Lung (tissue), 12 donors: ENCODE data around the gene CTPS2. TPM values are rescaled to one million over a fixed set of nuclear protein-coding genes. Genes with fewer than 3 reads are reported as not detected.

ENCODE experiments used
- ATAC-seq: fragments of 200-7000 bp; cut with Tn5 transposase; one replicate; pipeline ENCODE4 v1.9.1; 2020; ENCODE audit warnings: moderate number of reproducible peaks; ENCODE audit not compliant: insufficient read depth, low FRiP score
- DNase-seq, 3 donors: peaks; one replicate each; pipeline ENCODE4 v3.0.0-alpha.2; 2013 to 2017
- H3K27ac ChIP-seq, 2 donors: one replicate each; pipeline ENCODE4 v1.5.1; 2013; ENCODE audit warnings: mild to moderate bottlenecking in 2 of 2, moderate library complexity in 2 of 2, control low read depth in 1 of 2, inconsistent platforms in 1 of 2, low read depth in 1 of 2, low read length in 1 of 2
- H3K27me3 ChIP-seq, 3 donors: one replicate each; pipeline ENCODE4 v1.5.1; 2013; ENCODE audit warnings: low read length in 2 of 3; ENCODE audit not compliant: control insufficient read depth in 3 of 3, insufficient read depth in 3 of 3
- H3K36me3 ChIP-seq, 4 donors: one replicate each; pipeline ENCODE4 v1.5.1; 2013; ENCODE audit warnings: low read length in 4 of 4, mild to moderate bottlenecking in 1 of 4, moderate library complexity in 1 of 4; ENCODE audit not compliant: control insufficient read depth in 4 of 4, insufficient read depth in 4 of 4
- H3K4me1 ChIP-seq, 5 donors: one replicate each; pipeline ENCODE4 v1.5.1; 2013; ENCODE audit warnings: low read length in 5 of 5, mild to moderate bottlenecking in 2 of 5, moderate library complexity in 1 of 5; ENCODE audit not compliant: control insufficient read depth in 5 of 5, insufficient read depth in 5 of 5
- H3K4me3 ChIP-seq: one replicate; pipeline ENCODE4 v1.5.1; 2013; ENCODE audit warnings: mild to moderate bottlenecking, control low read depth, moderate library complexity
- H3K9ac ChIP-seq, 2 donors: one replicate each; pipeline ENCODE4 v1.5.1; 2013; ENCODE audit warnings: low read length in 2 of 2, control low read depth in 1 of 2; ENCODE audit not compliant: insufficient read depth in 1 of 2
- H3K9me3 ChIP-seq, 4 donors: one replicate each; pipeline ENCODE4 v1.5.1; 2013; ENCODE audit warnings: low read length in 3 of 4, mild to moderate bottlenecking in 1 of 4, moderate library complexity in 1 of 4; ENCODE audit not compliant: control insufficient read depth in 4 of 4, insufficient read depth in 3 of 4
- CTCF ChIP-seq: IDR thresholded peaks from 2 replicates; pipeline ENCODE4 v1.5.1; 2012; ENCODE audit warnings: mild to moderate bottlenecking; ENCODE audit errors: control extremely low read depth, extremely low read depth
- WGBS, 2 donors: extraction: QIAGEN DNeasy Blood & Tissue Kit; methylation state at CpG; one replicate each; pipeline ENCODE4 v1.1.7; 2013; 5-methylcytosine and 5-hydroxymethylcytosine counted together
- polyA plus RNA-seq, 2 donors: library from polyadenylated mRNA; stranded (reverse); fragments of 200-250 nt; gene quantifications; one replicate each; pipeline ENCODE4 v1.2.1, GENCODE V29; 2013
- total RNA-seq, 2 donors: library from RNA; depleted of rRNA in 1 of 2; stranded (reverse); fragments of >200 nt in 1 of 2; gene quantifications; one replicate each; pipeline ENCODE4 v1.2.1, GENCODE V29; 2014 to 2021
- donor health status: control.
- donor health status: control.
- donor health status: Bipolar disorder and iron deficiency.
- donor health status: healthy.
- donor health status: DM: yes; HTN: yes; CAD: no.

CTPS2 gene
- total and polyA plus RNA-seq, 4 donors, result 4.2 to 36.8 (median 9.9) TPM

GRCh38 chrX:16750136-16750535 lies 37.7 kb upstream of the CTPS2 start:
- H3K9me3 ChIP-seq, result no peaks in the 10 kb centered on the region
- H3K4me3 ChIP-seq, result no peak overlapping the region
- H3K4me1 ChIP-seq, result no peaks in the 10 kb centered on the region
- H3K36me3 ChIP-seq, result peaks cover 5 to 25% (median 11%) of the 10 kb centered on the region in 4 donors
- no peak overlapping the region for H3K9ac ChIP-seq
- DNase-seq, result no peak
- no peak for ATAC-seq
- WGBS, 2 donors, result 97 to 99% methylated on average over 7 of the region's 7 CpGs
- no peak overlapping the region for H3K27ac ChIP-seq
- TF ChIP-seq CTCF, result no peak
- peaks cover 2 to 11% (median 7%) of the 10 kb centered on the region in 3 donors for H3K27me3 ChIP-seq

GRCh38 chrX:16748425-16748824 lies 36.0 kb upstream of the CTPS2 start:
- Histone ChIP-seq H3K4me3 (no peak overlapping the region), H3K27ac (no peak overlapping the region), H3K4me1 (no peaks in the 10 kb centered on the region), H3K36me3 (peaks cover 3 to 34% (median 23%) of the 10 kb centered on the region in 4 donors), H3K27me3 (peaks cover 0 to 5% (median 5%) of the 10 kb centered on the region in 3 donors), H3K9me3 (peaks cover 0 to 2% (median 0%) of the 10 kb centered on the region in 4 donors), H3K9ac (no peak overlapping the region)
- DNase-seq (no peak), ATAC-seq (no peak)
- no peak for TF ChIP-seq CTCF
- 95% methylated on average over 5 of the region's 5 CpGs for WGBS, 2 donors

GRCh38 chrX:16745659-16746058 lies 33.2 kb upstream of the CTPS2 start:
- ATAC-seq (no peak), DNase-seq (no peak)
- TF ChIP-seq CTCF, result no peak
- Histone ChIP-seq H3K36me3 (peaks cover 3 to 31% (median 25%) of the 10 kb centered on the region in 4 donors), H3K9me3 (peaks cover 0 to 2% (median 0%) of the 10 kb centered on the region in 4 donors), H3K27ac (no peak overlapping the region), H3K9ac (no peak overlapping the region), H3K27me3 (peaks cover 0 to 4% (median 2%) of the 10 kb centered on the region in 3 donors), H3K4me1 (no peaks in the 10 kb centered on the region), H3K4me3 (no peak overlapping the region)
- WGBS, 2 donors, result 96 to 97% methylated on average over 3 to 5 of the region's 5 CpGs

GRCh38 chrX:16745102-16745501 lies 32.6 kb upstream of the CTPS2 start:
- peaks cover 0 to 7% (median 2%) of the 10 kb centered on the region in 3 donors for H3K27me3 ChIP-seq
- H3K36me3 ChIP-seq, result peaks cover 3 to 30% (median 23%) of the 10 kb centered on the region in 4 donors
- no peak overlapping the region for H3K4me3 ChIP-seq
- peaks cover 0 to 2% (median 0%) of the 10 kb centered on the region in 4 donors for H3K9me3 ChIP-seq
- H3K27ac ChIP-seq, result no peak overlapping the region
- WGBS, 2 donors, result 91 to 98% methylated on average over 4 to 5 of the region's 5 CpGs
- no peaks in the 10 kb centered on the region for H3K4me1 ChIP-seq
- ATAC-seq (no peak), DNase-seq (no peak)
- H3K9ac ChIP-seq, result no peak overlapping the region
- no peak for TF ChIP-seq CTCF
